SK-N-SH (cell line): ENCODE data around the gene CPXM1.

Experiments used
- CTCF ChIP-seq: fragments of 200-600 bp; sonication (generic); IDR thresholded peaks from 2 replicates; pipeline ENCODE4 v1.6.1; 2017; ENCODE audit warnings: antibody characterized with exemption, mild to moderate bottlenecking, moderate library complexity
- NRF1 ChIP-seq: IDR thresholded peaks from 2 replicates; pipeline ENCODE4 v1.6.1; 2012; ENCODE audit warnings: low read depth, mild to moderate bottlenecking, low read length
- POLR2AphosphoS5 ChIP-seq: IDR thresholded peaks from 2 replicates; pipeline ENCODE4 v1.6.1; 2012; ENCODE audit warnings: low read depth, low read length
- RAD21 ChIP-seq: IDR thresholded peaks from 2 replicates; pipeline ENCODE4 v1.6.1; 2012; ENCODE audit warnings: mild to moderate bottlenecking, low read length
- REST ChIP-seq: IDR thresholded peaks from 2 replicates; pipeline ENCODE4 v1.6.1; 2012; ENCODE audit warnings: mild to moderate bottlenecking, low read depth, low read length, moderate library complexity
- RXRA ChIP-seq: IDR thresholded peaks from 2 replicates; pipeline ENCODE4 v1.4.0; 2012; ENCODE audit warnings: low read depth, mild to moderate bottlenecking, borderline replicate concordance
- TAF1 ChIP-seq: IDR thresholded peaks from 2 replicates; pipeline ENCODE4 v1.6.1; 2012; ENCODE audit warnings: low read depth, mild to moderate bottlenecking, low read length, moderate library complexity, borderline replicate concordance
- USF2 ChIP-seq: fragments of 150-350 bp; IDR thresholded peaks from 2 replicates; pipeline ENCODE4 v1.6.1; 2017; ENCODE audit warnings: antibody characterized with exemption, low read length, low read depth, borderline replicate concordance
- TF ChIP-seq, protein P1 (sequence below): IDR thresholded peaks from 2 replicates; pipeline ENCODE4 v1.4.0; 2012; ENCODE audit warnings: low read depth

- TF ChIP-seq RAD21 (no peak), POLR2AphosphoS5 (no peak), CTCF (no peak), USF2 (no peak), REST (no peak), NRF1 (no peak), RXRA (no peak), TAF1 (no peak)
- TF ChIP-seq, protein P1, sequence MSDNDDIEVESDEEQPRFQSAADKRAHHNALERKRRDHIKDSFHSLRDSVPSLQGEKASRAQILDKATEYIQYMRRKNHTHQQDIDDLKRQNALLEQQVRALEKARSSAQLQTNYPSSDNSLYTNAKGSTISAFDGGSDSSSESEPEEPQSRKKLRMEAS = no peak
These were observed 6.6 kb upstream of the CPXM1 start for GRCh38 chr20:2807019-2807418.
